Activated CD8-positive, alpha-beta memory T cell treated with anti-CD3 and anti-CD28 coated beads, Interleukin-2, amount 50 U/mL, for 1 hour (primary cell): Measurements from ENCODE around the gene LMTK2.

ENCODE experiments used
- DNase-seq: peaks from one replicate; pipeline ENCODE4 v3.0.0-alpha.2; 2020; ENCODE audit errors: extremely low read depth

The LMTK2 gene

GRCh38 chr7:98203261-98203963, 96.8 kb downstream of the LMTK2 start:
- DNase-seq: no peak

GRCh38 chr7:98203964-98204605, 97.4 kb downstream of the LMTK2 start:
- no peak for DNase-seq

GRCh38 chr7:98204670-98205069, 98.0 kb downstream of the LMTK2 start:
- no peak for DNase-seq

GRCh38 chr7:98205162-98205845, 98.6 kb downstream of the LMTK2 start:
- DNase-seq: no peak

GRCh38 chr7:98206451-98207330, 100.0 kb downstream of the LMTK2 start:
- no peak for DNase-seq

GRCh38 chr7:98209166-98209920, 102.7 kb downstream of the LMTK2 start:
- no peak for DNase-seq

GRCh38 chr7:98210513-98211220, 104.0 kb downstream of the LMTK2 start:
- no peak for DNase-seq

- DNase-seq: no peak
These were observed 104.6 kb downstream of the LMTK2 start, which contains the start of gene BHLHA15 for GRCh38 chr7:98211221-98211675. TSS of gene BHLHA15 (plus strand) at chr7:98211439. CDS start at chr7:98212310, 871 bp downstream.

GRCh38 chr7:98211676-98212531, 105.2 kb downstream of the LMTK2 start:
- DNase-seq: no peak

- DNase-seq: no peak
These were observed 105.9 kb downstream of the LMTK2 start for GRCh38 chr7:98212532-98213041.

GRCh38 chr7:98213296-98213887, 106.7 kb downstream of the LMTK2 start:
- DNase-seq: no peak

GRCh38 chr7:98213888-98214810, 107.5 kb downstream of the LMTK2 start:
- no peak for DNase-seq

- DNase-seq: no peak
These were observed 108.2 kb downstream of the LMTK2 start for GRCh38 chr7:98214811-98215321.

GRCh38 chr7:98215561-98216495, 109.2 kb downstream of the LMTK2 start:
- no peak for DNase-seq

- no peak for DNase-seq
These were observed 110.4 kb downstream of the LMTK2 start for GRCh38 chr7:98216941-98217622.
